Kidney (tissue), 14 donors: ENCODE data around the gene RAB39A. TPM values are rescaled to one million over a fixed set of nuclear protein-coding genes. Genes with fewer than 3 reads are reported as not detected.
A peak's percentile ranks its signal among the peaks of the same experiment; 100 is the strongest.

Experiments
- DNase-seq, 5 donors: peaks; one replicate each; pipeline ENCODE4 v3.0.0-alpha.2; 2013 to 2020
- FAIRE-seq: peaks from 2 replicates; lab custom pipeline; 2012; peaks lifted over from hg19 to GRCh38; lab: Jason Lieb, UNC
- H3K27ac ChIP-seq, 2 donors: one replicate each; pipeline ENCODE4 v1.7.0; 2013; ENCODE audit warnings: low read depth in 2 of 2, low read length in 2 of 2, inconsistent platforms in 1 of 2
- H3K27me3 ChIP-seq: one replicate; pipeline ENCODE4 v1.7.1; 2013; ENCODE audit warnings: low read length, inconsistent platforms; ENCODE audit not compliant: control insufficient read depth, insufficient read depth
- H3K36me3 ChIP-seq, 3 donors: one replicate each; pipeline versions ENCODE4 v1.7.0 to v1.7.1; 2013; ENCODE audit warnings: low read length in 3 of 3, control low read depth in 1 of 3, inconsistent platforms in 1 of 3; ENCODE audit not compliant: insufficient read depth in 3 of 3, control insufficient read depth in 2 of 3
- H3K4me1 ChIP-seq, 3 donors: one replicate each; pipeline versions ENCODE4 v1.7.0 to v1.7.1; 2013; ENCODE audit warnings: low read length in 3 of 3, inconsistent platforms in 1 of 3, low read depth in 1 of 3; ENCODE audit not compliant: control insufficient read depth in 2 of 3, insufficient read depth in 2 of 3
- H3K4me3 ChIP-seq, 3 donors: one replicate each; pipeline versions ENCODE4 v1.7.0 to v1.8.1; 2013; ENCODE audit warnings: low read length in 3 of 3, control low read depth in 1 of 3, inconsistent platforms in 1 of 3
- H3K9ac ChIP-seq, 3 donors: one replicate each; pipeline versions ENCODE4 v1.7.0 to v1.7.1; 2013; ENCODE audit warnings: low read length in 3 of 3, control low read depth in 1 of 3, inconsistent platforms in 1 of 3
- H3K9me3 ChIP-seq, 3 donors: one replicate each; pipeline versions ENCODE4 v1.7.0 to v1.7.1; 2013; ENCODE audit warnings: low read length in 3 of 3, control low read depth in 1 of 3, inconsistent platforms in 1 of 3; ENCODE audit not compliant: control insufficient read depth in 2 of 3, insufficient read depth in 1 of 3
- intact Hi-C: fragments of 100-400 bp; cut with DNase I; formaldehyde crosslinking; loops from one replicate; pipeline ENCODE4 v1.11.1; 2022
- polyA plus RNA-seq: library from polyadenylated mRNA; stranded (reverse); fragments of 350-450 nt; fragmentation: Illumina TruSeq; extraction: RNeasy Lipid Tissue Mini Kit (QIAGEN cat#74804); gene quantifications from one replicate; pipeline ENCODE4 v1.2.3, GENCODE V29; 2014; ENCODE audit warnings: low read depth, low replicate concordance; ENCODE audit not compliant: insufficient read depth
- total RNA-seq: library from RNA; stranded (reverse); fragmentation: NEBNext Ultra II Directional; extraction: Animal tissue kit (Norgen Biotek cat#: 25700); gene quantifications from one replicate; pipeline ENCODE4 v1.2.1, GENCODE V29; 2021
- TF ChIP-seq, protein P1 (sequence below): IDR thresholded peaks from 3 replicates; pipeline ENCODE4 v1.5.1; 2012; ENCODE audit warnings: mild to moderate bottlenecking, moderate library complexity, borderline replicate concordance; ENCODE audit not compliant: insufficient read depth; ENCODE audit errors: extremely low read depth
- donor health status: control.
- donor health status: control.
- donor health status: control.
- donor health status: control.
- donor health status: control.
- donor health status: DM: yes; HTN: yes; CAD: no.
- donor health status: Normal renal cell carcinoma (clear cell type).

Gene RAB39A
- total and polyA plus RNA-seq, 2 donors from 2014 or later = 2.8 TPM; not detected in 1

DNA sequence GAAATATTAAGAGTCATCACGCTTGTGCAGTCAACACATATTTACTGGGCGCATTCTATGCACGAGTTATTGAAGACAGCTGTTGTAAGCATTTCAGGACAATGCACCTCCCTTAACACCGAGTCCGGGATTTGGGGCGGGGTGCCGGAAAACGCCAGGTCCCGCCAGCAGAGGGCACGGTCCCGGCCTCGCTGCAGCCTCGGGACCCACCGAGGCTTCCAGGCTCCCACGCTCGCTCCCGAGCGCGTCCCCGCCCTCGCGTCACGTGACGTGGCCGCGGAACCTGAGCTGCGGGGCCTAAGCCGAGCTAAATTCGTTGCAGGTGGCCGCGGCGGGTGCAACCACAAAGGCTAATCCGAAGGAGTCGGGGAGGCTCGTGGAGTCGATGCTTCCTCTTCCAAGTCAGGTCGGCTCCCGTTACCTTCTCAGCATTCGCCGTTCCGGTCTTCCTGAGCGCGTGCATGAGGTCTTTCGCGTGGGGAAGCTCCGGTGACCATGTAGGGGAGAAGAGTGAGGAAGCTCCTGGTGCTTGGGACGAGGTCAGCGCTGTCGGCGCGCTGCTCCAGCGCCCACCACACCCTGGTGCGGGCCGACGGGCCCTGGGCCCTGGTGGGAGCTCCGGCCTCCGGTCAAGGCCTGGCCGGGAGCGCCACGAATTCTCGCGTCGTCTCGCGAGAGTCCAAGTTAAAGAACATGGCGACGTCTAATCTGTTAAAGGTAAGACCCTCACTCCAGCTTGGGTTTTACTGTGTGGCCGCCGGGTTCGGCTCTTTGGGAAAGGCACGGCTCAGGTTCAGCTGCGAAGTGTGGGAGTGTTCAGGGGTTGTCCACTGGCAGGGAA, 80.6 kb downstream of the RAB39A start, which contains the start of gene CUL5:
Gene CUL5 (plus strand): TSS at position 243 of the 841 bp plus-strand sequence. CDS start 451 bp downstream, at position 694.
- Histone ChIP-seq H3K4me1 (peaks cover 3 to 7% (median 5%) of the 10 kb centered on the region in 3 donors), H3K9me3 (no peaks in the 10 kb centered on the region), H3K27me3 (no peaks in the 10 kb centered on the region), H3K27ac (peak within 1 kb of the TSS; percentile 98 to 99), H3K4me3 (peak within 1 kb of the TSS; percentile 94 to 99 (median 96)), H3K9ac (peak within 1 kb of the TSS; percentile 97 to 99 (median 98)), H3K36me3 (no peaks in the 10 kb centered on the region)
- peak; percentile 94 to 97 (median 96) for DNase-seq
- FAIRE-seq = no peak
- intact Hi-C loops = no loop called here
- TF ChIP-seq, protein P1, sequence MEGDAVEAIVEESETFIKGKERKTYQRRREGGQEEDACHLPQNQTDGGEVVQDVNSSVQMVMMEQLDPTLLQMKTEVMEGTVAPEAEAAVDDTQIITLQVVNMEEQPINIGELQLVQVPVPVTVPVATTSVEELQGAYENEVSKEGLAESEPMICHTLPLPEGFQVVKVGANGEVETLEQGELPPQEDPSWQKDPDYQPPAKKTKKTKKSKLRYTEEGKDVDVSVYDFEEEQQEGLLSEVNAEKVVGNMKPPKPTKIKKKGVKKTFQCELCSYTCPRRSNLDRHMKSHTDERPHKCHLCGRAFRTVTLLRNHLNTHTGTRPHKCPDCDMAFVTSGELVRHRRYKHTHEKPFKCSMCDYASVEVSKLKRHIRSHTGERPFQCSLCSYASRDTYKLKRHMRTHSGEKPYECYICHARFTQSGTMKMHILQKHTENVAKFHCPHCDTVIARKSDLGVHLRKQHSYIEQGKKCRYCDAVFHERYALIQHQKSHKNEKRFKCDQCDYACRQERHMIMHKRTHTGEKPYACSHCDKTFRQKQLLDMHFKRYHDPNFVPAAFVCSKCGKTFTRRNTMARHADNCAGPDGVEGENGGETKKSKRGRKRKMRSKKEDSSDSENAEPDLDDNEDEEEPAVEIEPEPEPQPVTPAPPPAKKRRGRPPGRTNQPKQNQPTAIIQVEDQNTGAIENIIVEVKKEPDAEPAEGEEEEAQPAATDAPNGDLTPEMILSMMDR = peak; percentile 87

DNA sequence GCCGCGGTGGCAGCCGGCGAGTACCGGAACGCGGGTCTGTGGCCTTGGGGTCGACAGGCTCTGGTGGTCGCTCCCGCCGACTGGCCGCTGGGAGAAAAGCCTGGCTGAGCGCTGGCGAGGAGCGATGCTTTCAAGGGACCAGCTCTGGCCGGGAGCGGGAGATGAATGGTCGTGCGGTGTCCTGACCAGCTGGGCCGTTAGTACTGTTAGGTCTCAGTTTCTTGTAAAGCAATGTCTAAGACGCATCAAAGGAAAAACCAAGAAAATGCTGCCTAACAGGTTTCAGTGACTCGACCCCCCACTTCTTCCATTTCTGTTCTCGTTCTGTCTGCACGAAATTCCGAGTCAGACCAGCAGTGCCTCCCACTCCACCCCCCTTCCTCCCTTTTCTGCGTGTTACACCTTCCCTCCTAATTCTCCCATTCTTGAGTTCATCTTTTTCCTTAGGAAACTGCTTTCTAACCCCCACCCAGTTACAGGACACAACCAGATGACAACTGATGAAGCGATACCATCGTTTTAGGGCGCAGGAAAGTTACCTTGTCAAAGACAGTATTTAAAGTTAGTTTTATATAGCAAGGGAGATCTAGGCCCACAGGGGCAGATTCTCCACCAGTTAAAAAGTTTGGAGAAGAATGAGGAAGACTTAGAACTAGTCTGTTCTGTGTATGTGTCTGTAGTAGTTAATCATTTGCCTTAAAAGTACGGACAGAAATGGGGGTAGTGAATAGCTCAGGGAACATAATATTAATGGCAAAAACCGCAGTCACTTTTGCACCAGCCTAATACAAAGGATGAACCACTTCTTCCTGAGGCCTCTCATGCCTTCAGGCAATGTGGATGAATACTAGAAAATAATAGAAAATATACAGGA, 81.5 kb downstream of the RAB39A start:
- no peak for FAIRE-seq
- intact Hi-C loops = no loop called here

DNA sequence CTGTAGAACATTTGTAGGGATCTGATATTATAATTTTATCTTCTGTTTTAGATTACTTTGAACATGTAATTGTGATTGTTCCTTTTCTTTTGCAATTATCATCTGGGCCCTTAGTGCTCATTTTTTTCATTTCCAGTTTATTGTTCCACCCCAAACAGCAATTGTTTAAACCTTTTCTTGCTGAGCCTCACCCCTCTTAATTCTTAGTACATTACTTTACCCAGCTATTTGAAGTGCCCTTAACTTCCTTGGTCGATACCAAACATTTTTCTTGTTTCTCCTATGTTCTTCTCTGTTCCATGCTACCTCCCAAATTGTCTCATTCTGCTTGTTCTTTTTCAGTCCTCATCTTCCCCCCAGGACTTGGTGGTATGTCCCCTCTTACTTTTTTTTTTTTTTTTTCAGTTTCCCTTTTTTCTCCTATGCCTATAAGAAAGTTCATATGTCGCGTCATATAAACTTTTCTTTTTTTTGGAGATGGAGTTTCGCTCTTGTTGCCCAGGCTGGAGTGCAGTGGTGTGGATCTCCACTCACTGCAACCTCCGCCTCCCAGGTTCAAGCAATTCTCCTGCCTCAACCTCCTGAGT, 84.0 kb downstream of the RAB39A start:
- Histone ChIP-seq H3K27ac (no peak overlapping the region), H3K4me1 (peaks cover 3 to 7% (median 5%) of the 10 kb centered on the region in 3 donors), H3K4me3 (no peak overlapping the region), H3K9me3 (no peaks in the 10 kb centered on the region), H3K36me3 (no peaks in the 10 kb centered on the region), H3K27me3 (no peaks in the 10 kb centered on the region), H3K9ac (peak overlapping the region in 1 of 3 donors; percentile 8)
- TF ChIP-seq, protein P1 = no peak
- DNase-seq (no peak), FAIRE-seq (no peak)
- intact Hi-C loops = no loop called here

More for the DNA sequence above, 81.5 kb downstream of the RAB39A start:
- DNase-seq = peak in 2 of 5 donors; percentile 66 to 71
- Histone ChIP-seq H3K36me3 (no peaks in the 10 kb centered on the region), H3K9ac (peak overlapping the region; percentile 97 to 99 (median 98)), H3K9me3 (no peaks in the 10 kb centered on the region), H3K4me1 (peaks cover 3 to 7% (median 5%) of the 10 kb centered on the region in 3 donors), H3K4me3 (peak overlapping the region; percentile 94 to 99 (median 96)), H3K27me3 (no peaks in the 10 kb centered on the region), H3K27ac (peak overlapping the region; percentile 98 to 99)
- TF ChIP-seq, protein P1 = no peak

Other genes starting within 250 kb of the RAB39A start
- not detected for gene SLN, start 216.4 kb upstream of the RAB39A start, total RNA-seq
- gene SLN, start 216.4 kb upstream of the RAB39A start, polyA plus RNA-seq = not detected
- gene SLC35F2, start 69.7 kb upstream of the RAB39A start, total RNA-seq = 16.6 TPM
- gene SLC35F2, start 69.7 kb upstream of the RAB39A start, polyA plus RNA-seq = 10.2 TPM
- gene CUL5, start 80.5 kb downstream of the RAB39A start, total RNA-seq = 38.9 TPM
- gene CUL5, start 80.5 kb downstream of the RAB39A start, polyA plus RNA-seq = 9.4 TPM
- gene ACAT1, start 193.1 kb downstream of the RAB39A start, total RNA-seq = 96.4 TPM
- 692 TPM for gene ACAT1, start 193.1 kb downstream of the RAB39A start, polyA plus RNA-seq